Measurements from ENCODE around the gene CLEC3B.
"Not testable (repeated sequence)": the region's sequence is repeated elsewhere in the genome, so short reads cannot be mapped to it uniquely, and the experiment has no call there.

The CLEC3B gene

GRCh38 chr3:45026038-45026437 lies at the start of gene CLEC3B:
Gene CLEC3B, plus strand, starts transcription at chr3:45026303. Its CDS starts 60 bp downstream, at chr3:45026363.
- no peak for DNase-seq (ENCODE audit: low spot score)

GRCh38 chr3:44981220-44981619 lies 44.9 kb upstream of the CLEC3B start:
- no peak for DNase-seq (ENCODE audit: low spot score)

- no peak for DNase-seq (ENCODE audit: low spot score)
These were observed 44.4 kb upstream of the CLEC3B start for GRCh38 chr3:44981751-44982150.

- no peak for DNase-seq (ENCODE audit: low spot score)
These were observed 43.3 kb upstream of the CLEC3B start for GRCh38 chr3:44982817-44983216.

GRCh38 chr3:44983484-44983941 lies 42.6 kb upstream of the CLEC3B start:
- DNase-seq (ENCODE audit: low spot score) = no peak

- DNase-seq (ENCODE audit: low spot score) = no peak
These were observed 41.8 kb upstream of the CLEC3B start for GRCh38 chr3:44984335-44984734.

- not testable (repeated sequence) for DNase-seq (ENCODE audit: low spot score)
These were observed 39.8 kb upstream of the CLEC3B start for GRCh38 chr3:44986330-44986729.

GRCh38 chr3:44987332-44987731 lies 38.8 kb upstream of the CLEC3B start:
- no peak for DNase-seq (ENCODE audit: low spot score)

- peak; percentile 37 for DNase-seq (ENCODE audit: low spot score)
These were observed 38.0 kb upstream of the CLEC3B start for GRCh38 chr3:44988073-44988472.

- DNase-seq (ENCODE audit: low spot score) = no peak
These were observed 37.0 kb upstream of the CLEC3B start for GRCh38 chr3:44989141-44989540.

GRCh38 chr3:44989636-44990373 lies 36.3 kb upstream of the CLEC3B start:
- no peak for DNase-seq (ENCODE audit: low spot score)

GRCh38 chr3:44991326-44991725 lies 34.8 kb upstream of the CLEC3B start:
- no peak for DNase-seq (ENCODE audit: low spot score)

- peak; percentile 18 for DNase-seq (ENCODE audit: low spot score)
These were observed 33.3 kb upstream of the CLEC3B start for GRCh38 chr3:44992555-44993470.

GRCh38 chr3:44993471-44994205 lies 32.5 kb upstream of the CLEC3B start:
- no peak for DNase-seq (ENCODE audit: low spot score)

GRCh38 chr3:44995142-44995770 lies 30.8 kb upstream of the CLEC3B start:
- no peak for DNase-seq (ENCODE audit: low spot score)

- no peak for DNase-seq (ENCODE audit: low spot score)
These were observed 29.5 kb upstream of the CLEC3B start for GRCh38 chr3:44996556-44996969.

GRCh38 chr3:44999782-45000181 lies 26.3 kb upstream of the CLEC3B start:
- no peak for DNase-seq (ENCODE audit: low spot score)

GRCh38 chr3:45000823-45001222 lies 25.3 kb upstream of the CLEC3B start:
- DNase-seq (ENCODE audit: low spot score) = no peak

GRCh38 chr3:45001738-45002137 lies 24.4 kb upstream of the CLEC3B start:
- DNase-seq (ENCODE audit: low spot score) = no peak

GRCh38 chr3:45002139-45002660 lies 23.9 kb upstream of the CLEC3B start:
- no peak for DNase-seq (ENCODE audit: low spot score)

- DNase-seq (ENCODE audit: low spot score) = no peak
These were observed 23.4 kb upstream of the CLEC3B start for GRCh38 chr3:45002720-45003119.

GRCh38 chr3:45003406-45003805 lies 22.7 kb upstream of the CLEC3B start:
- DNase-seq (ENCODE audit: low spot score) = no peak
